Right atrium auricular region (tissue), 2 donors: ENCODE data around the gene RTTN. TPM values are rescaled to one million over a fixed set of nuclear protein-coding genes. Genes with fewer than 3 reads are reported as not detected.

Experiments used
- DNase-seq: peaks from one replicate; pipeline ENCODE4 v3.0.0-alpha.2; 2019; ENCODE audit warnings: low spot score
- H3K27ac ChIP-seq, 2 donors: fragments of 200-600 bp; sonication (generic); 1 replicate in 1 of 2; 2 replicates in 1 of 2; pipeline ENCODE4 v1.5.1; 2016 to 2019
- H3K27me3 ChIP-seq, 2 donors: fragments of 200-600 bp; sonication (generic); one replicate each; pipeline versions ENCODE4 v1.5.1 to v1.6.0; 2017 to 2019
- H3K36me3 ChIP-seq: fragments of 200-600 bp; sonication (generic); one replicate; pipeline ENCODE4 v1.5.1; 2016
- H3K4me1 ChIP-seq, 2 donors: fragments of 200-600 bp; sonication (generic); one replicate each; pipeline versions ENCODE4 v1.5.1 to v1.6.0; 2017 to 2019
- H3K4me3 ChIP-seq, 2 donors: fragments of 200-600 bp; sonication (generic); 1 replicate in 1 of 2; 2 replicates in 1 of 2; pipeline ENCODE4 v1.5.1; 2017 to 2019; ENCODE audit warnings: mild to moderate bottlenecking in 1 of 2, moderate library complexity in 1 of 2
- H3K9me3 ChIP-seq, 2 donors: fragments of 200-600 bp; sonication (generic); one replicate each; pipeline ENCODE4 v1.5.1; 2019
- CTCF ChIP-seq, 2 donors: fragments of 200-600 bp; sonication (generic); IDR thresholded peaks; one replicate each; pipeline ENCODE4 v1.5.1; 2019; ENCODE audit warnings: antibody characterized with exemption in 2 of 2
- total RNA-seq, 2 donors: library from RNA; depleted of rRNA; stranded (reverse); fragments of >200 nt; gene quantifications; one replicate each; pipeline ENCODE4 v1.1.0, GENCODE V29; 2016

RTTN gene
- total RNA-seq, 2 donors from 2014 or later, result 6.3 to 8.0 TPM

DNA sequence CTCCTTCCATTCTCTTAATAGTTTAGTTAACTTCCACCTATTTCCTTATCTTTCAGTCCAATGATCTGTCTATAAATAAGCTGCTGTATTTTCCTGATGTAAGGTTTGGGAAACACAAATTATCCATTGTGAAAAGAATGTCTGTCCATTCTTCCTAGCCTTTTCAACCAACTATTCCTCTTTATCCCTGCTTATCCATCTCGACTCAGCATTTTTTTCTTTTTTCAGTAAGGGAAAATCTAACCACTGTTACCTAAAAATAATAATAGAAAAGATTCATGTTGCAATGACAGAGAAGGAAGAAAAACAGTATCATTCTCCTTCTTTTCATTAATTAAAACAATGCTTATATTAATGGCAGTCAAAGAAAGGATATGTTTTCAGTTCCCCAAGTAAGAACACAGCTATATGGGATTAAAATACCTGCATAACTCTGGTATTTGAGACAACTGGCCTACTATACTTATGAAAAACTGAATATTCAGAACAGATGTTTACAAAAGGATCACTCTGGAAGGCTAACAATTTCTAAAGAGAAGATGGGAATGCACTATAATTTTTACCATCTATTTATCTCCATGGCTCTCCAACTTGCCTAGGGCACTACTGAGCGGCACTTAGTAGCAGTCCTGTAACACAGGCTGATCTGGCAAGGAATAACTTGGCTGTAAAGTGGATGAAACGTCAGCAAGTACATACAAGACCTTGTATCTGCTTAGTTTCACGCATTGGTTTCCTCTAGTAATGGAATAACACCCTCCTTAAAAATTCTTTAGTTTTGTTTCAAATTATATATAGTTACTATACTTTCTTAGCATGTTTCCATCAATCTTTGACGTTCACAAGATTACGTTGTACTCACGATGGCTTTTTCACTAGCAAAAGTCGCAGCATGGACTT, 57.2 kb downstream of the RTTN start:
- H3K36me3 ChIP-seq, result peaks cover 23% of the 10 kb centered on the region

DNA sequence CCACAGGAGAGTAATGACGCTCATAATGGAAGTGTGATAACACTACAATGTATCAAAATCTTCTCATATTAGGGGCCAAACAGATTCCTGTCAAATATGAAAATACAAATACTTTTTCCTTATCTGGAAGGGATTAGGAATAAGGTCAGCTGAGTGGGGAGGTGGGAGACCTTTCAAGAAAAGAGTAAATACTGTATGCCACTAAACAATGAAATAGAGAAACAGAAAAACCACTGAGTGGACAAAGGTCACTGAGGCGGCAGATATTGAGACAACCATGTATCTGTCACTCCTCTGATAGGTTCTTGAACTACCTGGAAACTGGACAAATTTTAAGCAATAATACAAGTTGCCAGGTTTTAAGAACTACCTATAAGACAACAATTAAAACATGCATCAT, 59.3 kb downstream of the RTTN start:
- Histone ChIP-seq H3K4me1 (no peaks in the 10 kb centered on the region), H3K27me3 (no peaks in the 10 kb centered on the region), H3K27ac (no peak overlapping the region), H3K4me3 (no peak overlapping the region), H3K36me3 (peaks cover 28% of the 10 kb centered on the region), H3K9me3 (no peaks in the 10 kb centered on the region)
- TF ChIP-seq CTCF (IDR thresholded peaks at IDR 0.05), result no peak
- no peak for DNase-seq

More for the DNA sequence above, 57.2 kb downstream of the RTTN start:
- no peak for TF ChIP-seq CTCF (IDR thresholded peaks at IDR 0.05)
- Histone ChIP-seq H3K4me1 (no peaks in the 10 kb centered on the region), H3K9me3 (no peaks in the 10 kb centered on the region), H3K27me3 (no peaks in the 10 kb centered on the region), H3K27ac (no peak overlapping the region), H3K4me3 (no peak overlapping the region)
- no peak for DNase-seq

- H3K36me3 ChIP-seq, result peaks cover 13% of the 10 kb centered on the region
- no peaks in the 10 kb centered on the region for H3K4me1 ChIP-seq
- H3K4me3 ChIP-seq, result no peak overlapping the region
- H3K9me3 ChIP-seq, result no peaks in the 10 kb centered on the region
- TF ChIP-seq CTCF (IDR thresholded peaks at IDR 0.05), result no peak
- H3K27ac ChIP-seq, result no peak overlapping the region
- DNase-seq, result no peak
- H3K27me3 ChIP-seq, result no peaks in the 10 kb centered on the region
These were observed 63.5 kb downstream of the RTTN start for GRCh38 chr18:70142001-70142400.

DNA sequence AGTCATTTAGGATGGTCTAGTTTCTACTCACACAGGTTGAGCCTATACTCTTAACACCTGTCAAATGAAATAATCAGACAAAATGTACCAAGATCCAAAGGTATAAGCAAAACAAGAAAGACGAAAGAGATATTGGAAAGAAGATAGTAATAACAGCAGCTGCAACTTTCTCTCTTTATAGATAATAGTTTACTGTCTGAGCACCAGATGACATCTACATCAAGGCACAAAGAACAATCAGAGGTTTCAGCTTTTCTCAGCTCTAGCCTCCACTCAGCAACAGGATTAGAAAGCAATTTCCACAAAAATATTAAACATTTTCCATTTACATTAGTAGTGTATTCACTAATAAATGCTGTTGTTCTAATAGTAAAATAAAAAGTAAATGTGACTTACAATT, 66.3 kb downstream of the RTTN start:
- H3K9me3 ChIP-seq, result no peaks in the 10 kb centered on the region
- H3K4me1 ChIP-seq, result no peaks in the 10 kb centered on the region
- no peak for TF ChIP-seq CTCF (IDR thresholded peaks at IDR 0.05)
- no peak overlapping the region for H3K4me3 ChIP-seq
- H3K27me3 ChIP-seq, result no peaks in the 10 kb centered on the region
- DNase-seq, result no peak
- no peak overlapping the region for H3K27ac ChIP-seq
- peaks cover 4% of the 10 kb centered on the region for H3K36me3 ChIP-seq

DNA sequence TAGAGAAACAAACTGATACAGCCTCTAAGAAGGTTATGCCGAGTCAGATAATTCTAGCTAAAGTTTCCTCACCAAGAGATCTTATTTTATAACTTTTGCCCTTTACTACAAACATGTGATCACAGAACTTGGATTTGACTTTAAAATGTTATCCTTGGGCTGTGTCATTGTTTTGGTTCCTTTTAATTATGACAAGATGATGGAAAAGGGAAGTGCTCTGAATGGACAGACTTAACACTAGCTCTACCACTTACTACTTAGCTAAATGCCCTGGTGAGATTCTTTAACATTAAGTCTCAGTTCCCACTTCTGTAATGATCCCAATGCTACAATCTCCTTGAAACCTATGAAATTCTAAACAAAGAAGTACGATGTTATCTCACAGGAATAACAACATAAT, 69.9 kb downstream of the RTTN start:
- no peaks in the 10 kb centered on the region for H3K27me3 ChIP-seq
- TF ChIP-seq CTCF (IDR thresholded peaks at IDR 0.05), result no peak
- no peak overlapping the region for H3K4me3 ChIP-seq
- H3K36me3 ChIP-seq, result no peaks in the 10 kb centered on the region
- DNase-seq, result no peak
- H3K4me1 ChIP-seq, result no peaks in the 10 kb centered on the region
- no peak overlapping the region for H3K27ac ChIP-seq
- peaks cover 0 to 5% of the 10 kb centered on the region in 2 donors for H3K9me3 ChIP-seq
